Measurements from ENCODE around the gene ICA1.

Gene ICA1

DNA sequence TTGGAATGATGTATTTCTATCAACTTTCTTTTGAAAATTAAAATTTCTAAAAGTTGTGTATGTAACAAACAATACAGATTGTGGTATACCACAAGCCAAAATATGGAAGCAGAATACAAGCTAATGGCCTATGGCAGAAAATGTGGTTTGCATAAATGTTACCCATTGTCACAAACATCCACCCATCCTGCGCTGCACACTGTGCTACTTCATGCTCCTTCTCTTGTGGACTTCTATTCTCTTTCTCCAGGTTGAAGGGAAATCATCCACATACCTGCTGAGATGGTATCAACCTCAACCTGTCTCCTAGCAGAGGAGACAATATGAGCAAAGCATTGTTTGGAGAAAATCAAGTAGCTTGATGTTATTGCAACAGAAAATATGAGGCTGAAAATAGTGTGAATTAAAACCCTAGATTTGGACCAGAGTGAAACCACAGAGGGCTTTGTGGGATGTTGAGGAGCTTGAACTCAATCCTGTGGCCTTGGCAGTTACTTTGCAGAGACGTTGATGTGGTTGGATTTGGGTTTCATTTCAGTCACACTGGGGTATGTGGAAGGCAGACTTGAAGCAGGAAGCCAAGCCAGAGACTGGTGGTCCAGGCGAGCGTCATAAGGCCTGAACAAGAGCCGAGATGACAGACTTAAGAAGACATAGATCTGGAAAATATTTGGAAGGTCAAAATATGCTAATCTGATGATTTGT, 63.8 kb downstream of the ICA1 start:
- no peak for DNase-seq

DNA sequence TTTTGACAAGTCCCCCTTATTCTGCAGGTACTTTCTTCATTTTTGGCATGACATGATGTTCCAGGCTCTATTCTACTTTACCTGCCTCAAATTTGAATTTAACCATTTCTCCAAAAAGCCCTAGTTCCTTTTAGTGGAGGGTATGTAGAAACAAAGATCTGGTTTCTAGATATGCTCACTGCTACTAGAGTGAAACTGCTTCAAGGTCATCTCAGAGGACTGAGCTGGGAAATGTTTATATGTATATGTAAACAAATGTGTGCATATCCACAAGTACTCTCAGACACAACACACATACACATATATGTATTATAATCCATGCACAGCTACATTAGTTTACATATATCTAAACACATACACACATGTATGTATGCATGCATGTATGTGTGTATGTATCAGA, 69.1 kb downstream of the ICA1 start:
- DNase-seq: no peak

DNA sequence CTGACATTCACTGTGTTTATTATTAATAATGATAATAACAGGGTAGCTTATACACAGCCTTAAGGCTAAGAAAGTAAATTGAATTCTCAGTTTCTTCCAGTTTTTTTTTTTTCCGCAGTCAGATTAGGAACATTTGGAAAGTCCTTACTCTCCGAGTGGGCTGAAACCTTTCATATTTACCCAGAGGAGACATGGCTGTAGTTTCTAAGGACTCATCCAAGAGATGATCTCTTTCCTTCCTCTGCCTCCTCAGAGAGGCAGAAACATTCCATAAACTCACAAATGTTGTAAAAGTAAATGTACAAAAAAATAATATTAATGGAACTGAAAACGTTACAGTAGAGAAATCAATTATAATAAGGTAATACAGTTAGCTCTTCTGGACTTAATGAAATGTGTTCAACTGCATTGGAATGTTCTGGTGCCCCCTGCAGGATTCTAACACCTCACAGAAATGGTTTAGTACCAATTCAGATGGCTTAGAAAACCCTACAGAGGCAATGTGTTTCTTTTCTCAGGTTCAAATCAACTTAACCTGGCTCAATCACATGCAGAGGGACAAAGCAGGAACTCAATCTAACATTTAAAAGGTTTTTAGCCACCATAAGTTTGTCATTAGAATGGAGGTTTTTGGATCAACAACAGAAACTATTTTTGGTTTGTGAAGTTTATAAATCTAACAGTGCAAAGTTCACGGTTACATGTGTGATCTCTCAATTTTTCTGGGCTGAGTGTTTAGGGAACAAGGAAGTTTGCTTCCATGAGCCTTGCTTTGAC, 71.7 kb downstream of the ICA1 start:
- peak; percentile 62 to 75 for DNase-seq

DNA sequence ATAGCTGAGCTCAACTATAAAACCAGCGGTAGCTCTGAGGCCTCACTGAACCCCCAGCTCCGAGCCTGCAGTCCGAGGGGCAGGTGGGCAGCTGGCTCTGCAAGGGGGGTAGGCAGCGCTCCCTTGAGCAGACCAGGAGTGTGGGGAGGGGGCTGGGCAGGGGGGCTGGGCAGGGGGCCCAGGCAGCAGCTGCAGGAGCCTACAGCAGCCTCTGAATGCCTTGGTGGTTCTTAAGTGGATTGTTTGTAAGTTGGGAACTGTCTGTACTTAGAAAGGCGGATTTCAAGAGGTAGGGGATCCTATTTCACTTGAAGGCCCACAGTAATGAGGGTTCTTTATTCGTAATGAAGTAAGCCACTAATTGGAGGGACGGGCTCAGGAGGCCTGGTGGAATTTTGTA, 72.3 kb downstream of the ICA1 start:
- DNase-seq: no peak

DNA sequence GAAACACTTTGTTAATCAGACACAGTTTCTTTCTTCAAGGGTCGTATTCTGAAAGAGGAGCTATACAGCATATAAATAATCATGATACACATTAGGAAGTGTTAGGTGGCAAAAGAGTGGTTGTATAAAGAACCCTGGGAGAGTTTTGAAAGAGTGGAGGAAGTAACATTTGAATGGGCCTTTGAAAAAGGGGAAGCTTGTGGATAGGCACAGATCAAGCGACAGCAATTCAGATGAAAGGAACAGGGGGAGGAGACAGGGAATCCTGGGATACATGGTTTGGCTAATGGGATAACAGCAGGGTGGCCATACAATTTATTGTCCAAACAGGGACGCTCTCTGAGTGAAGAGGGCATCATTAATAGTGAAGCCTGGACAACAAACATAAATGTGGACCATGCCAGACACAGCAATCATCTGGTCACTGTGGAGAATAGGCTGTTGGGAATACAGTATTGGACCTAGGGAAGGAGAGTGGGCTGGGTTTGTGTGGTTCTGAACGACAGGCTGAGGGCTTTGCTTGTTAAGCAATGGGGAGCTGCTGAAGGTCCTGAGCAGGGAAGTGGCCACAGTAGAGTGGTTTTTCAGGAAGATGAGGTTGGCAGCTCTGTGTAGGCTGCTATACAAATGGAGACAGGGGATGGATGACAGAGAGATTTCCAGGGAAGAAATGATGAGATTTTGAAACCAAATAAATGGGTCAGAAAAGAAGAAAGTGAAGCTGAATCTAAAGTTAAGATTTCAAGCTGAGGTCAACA, 75.9 kb downstream of the ICA1 start:
- DNase-seq: no peak

DNA sequence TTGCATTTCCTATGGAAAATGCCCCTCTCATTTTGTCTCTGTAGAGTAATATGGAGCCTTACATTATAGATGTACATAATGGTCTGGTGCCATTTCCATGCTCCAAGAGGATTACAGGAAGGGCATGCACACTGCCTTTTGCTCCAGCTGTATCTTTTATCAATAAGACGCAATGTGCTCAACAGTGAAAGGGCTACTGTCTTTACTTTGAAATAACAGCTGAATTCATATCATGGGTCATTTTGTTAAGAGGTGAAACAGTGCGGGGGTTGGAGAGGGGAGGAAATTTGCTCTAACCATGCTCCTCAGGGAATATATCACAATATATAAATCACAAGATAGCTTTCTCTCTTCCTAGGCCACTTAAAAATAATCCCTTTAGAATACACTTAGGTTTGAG, 77.7 kb downstream of the ICA1 start:
- DNase-seq: no peak

DNA sequence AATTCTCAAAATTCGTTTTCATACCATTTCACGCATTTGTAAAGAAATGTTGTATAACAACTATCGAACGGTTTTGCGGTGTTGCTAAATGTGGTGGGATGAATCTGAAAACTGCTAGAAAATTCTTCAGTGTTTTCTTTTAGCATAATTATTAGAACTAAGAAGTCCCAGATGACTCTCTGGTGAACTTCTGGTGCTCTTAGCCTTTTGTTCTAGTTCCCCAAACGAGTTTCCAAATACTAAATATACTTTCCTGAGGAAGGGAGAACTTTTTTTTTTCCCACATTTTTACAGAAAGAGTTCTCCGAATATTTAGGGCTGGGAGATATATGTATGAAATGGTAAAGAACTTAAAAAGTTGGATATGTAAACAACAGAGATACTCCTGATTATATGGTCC, 82.5 kb downstream of the ICA1 start:
- no peak for DNase-seq

DNA sequence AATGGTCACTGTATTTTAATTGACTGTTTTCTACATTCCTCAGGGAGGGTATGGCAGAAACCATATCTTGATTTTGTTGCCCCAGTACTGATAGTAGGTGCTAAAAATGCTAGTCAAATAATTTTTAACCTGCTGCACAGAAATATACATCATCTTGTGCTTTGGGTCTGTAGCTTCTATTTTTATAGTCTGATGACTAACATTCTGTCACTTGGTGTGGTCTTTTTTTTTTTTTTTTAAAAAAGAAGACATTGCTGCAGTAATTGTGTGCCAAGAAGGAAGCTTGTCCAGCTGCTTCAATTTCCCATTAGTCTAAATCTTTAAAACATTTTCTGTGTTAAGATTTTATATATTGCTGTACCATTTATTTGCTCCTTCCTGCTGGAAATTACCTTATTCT, 83.6 kb downstream of the ICA1 start:
- no peak for DNase-seq

DNA sequence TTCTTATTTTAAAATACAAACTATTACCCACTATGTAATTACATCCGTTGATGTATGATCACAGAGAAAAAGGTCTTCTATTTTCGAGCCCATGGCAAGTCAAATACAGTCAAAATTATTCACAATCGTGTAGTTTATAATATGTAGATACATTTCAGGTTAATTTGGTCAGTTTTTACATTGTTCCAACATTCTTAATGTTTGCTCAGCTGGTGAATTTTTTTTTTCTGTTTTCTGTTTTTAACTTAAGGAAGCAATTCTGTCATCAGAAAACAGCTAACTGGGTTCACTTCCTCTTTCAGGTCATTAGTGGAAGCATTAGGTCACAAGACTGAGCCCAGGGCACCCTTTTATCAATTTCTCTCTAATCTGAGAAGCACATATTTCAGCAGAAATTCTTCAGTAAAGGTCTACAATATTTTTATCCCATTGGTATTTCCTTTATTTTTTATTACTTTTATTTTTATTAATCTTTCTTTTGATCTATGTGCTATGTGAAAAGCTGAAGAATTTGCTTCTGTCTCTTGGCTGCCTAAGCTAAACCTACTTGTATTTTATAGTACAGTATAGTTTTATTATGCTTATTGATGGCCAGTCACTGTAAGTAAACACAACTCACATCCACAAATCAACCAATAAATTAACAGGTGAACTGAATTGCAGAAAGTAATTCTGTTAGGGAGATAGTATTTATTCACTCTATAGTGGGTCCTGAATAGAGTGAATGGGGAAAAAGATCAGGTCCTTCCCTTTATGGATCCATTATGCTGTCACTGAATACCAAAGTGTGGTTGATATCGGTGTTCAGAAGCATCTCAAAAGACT, 84.6 kb downstream of the ICA1 start:
- no peak for DNase-seq

DNA sequence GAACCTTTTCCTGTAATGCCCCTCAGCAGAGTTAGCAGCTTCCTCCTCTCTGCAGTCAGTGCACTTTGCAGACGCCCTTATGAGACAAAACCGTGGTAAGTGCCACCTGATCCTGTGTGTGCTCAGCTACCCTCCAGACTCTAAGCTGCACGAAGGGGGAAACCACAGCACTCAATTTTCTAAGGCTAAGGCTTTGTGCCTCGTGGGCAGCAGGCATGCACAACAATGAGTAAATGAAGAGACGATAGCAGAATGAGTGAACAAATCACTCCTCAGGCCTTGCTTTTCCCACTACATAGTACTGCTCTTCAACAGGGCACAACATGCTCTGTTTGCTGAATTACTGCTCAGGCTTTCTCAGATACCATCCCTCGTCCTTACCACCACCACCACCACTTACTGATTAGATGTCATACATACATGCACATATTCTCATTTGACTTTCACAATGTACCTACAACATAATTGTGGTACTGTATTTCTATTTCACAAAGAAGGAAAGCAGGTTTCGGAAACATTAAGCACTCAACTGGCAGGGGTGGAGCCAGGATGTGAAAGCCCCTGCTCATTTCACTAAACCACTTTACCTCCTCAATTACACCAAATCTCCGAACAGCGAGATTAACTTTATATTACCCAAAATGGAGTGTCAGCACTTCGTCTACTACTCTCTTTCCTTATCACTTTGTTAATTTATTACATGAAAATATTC, 85.4 kb downstream of the ICA1 start:
- peak; percentile 43 to 44 for DNase-seq

DNA sequence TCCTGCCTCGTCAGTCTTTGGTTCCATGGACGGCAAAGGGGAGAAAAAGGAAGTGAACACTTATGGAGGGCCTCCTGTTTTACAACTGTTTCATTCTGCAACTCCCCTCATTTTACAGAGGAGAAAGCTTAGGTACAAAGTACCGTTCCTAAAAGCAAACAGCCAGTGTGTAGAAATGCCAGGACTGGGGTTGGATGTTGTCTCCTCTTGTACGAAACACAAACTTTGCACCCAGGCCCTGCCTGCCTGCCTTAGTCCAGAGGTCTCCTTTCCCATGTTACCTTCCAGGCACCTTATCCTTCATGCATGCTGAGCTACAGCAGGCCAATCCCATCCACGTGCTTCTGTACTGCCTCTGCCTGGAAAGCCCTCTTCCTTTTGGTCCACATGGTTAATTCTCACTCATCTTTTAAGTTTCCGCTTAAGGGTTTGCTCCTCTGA, 86.0 kb downstream of the ICA1 start:
- DNase-seq: no peak

DNA sequence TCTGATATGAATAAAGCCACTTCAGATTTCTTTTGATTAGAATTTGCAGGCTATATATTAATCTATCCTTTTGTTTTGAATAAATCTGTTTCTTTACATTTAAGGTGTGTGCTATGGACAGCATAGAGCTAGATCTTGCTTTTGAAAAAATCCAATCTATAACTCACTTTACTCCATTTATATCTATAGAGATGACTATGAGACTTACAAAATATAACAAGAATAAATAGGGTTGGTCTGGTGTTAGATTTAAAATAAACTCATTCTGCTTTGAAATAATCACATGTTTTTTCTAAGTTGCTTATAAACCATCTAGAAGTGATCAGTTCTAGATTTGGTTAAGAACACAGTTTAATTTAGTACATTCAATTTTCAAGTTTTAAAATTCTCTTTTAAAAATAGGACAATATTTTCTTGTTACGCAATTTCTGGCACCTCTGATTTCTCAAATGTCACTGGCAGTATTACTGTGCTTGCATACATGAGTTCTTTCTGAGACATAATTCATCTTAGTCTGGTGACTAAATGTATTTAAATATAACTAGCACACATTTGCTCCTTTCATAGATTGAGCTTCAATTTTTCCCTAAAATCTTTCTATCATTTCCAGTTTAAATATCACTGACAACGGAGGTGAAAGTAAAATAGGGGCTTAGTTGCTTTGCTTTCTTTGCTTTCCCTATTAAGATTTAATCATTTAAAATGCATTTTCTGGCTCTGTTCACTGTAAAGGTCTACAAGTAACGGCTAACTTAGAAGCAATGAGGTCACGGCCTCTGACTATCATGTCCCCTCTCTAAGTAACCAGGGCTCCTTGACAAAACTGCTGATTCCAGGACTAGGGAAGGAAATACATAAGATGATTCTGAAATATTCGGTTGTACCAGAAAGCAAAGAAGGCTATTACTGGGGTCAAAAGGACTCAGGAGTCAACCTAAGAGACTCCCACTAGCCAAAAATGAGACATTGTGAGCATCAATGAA, 89.3 kb downstream of the ICA1 start:
- DNase-seq: no peak

DNA sequence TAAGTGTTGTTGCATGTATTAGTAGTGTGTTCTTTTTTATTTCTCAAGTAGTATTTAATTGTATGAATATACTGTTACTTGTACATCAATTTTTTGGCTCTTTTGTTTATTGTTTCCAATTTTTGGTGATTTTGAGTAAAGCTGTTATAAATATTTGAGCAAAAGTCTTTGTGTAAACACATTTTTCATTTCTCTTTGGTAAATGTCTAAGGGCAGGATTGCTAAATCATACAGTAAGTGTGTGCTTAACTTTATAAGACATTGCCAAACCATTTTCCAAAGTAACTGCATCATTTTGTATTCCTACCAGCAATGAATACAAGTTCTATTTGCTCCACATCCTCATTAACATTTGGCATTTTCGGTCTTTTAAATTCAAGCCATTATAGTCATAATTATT, 92.8 kb downstream of the ICA1 start:
- no peak for DNase-seq

DNA sequence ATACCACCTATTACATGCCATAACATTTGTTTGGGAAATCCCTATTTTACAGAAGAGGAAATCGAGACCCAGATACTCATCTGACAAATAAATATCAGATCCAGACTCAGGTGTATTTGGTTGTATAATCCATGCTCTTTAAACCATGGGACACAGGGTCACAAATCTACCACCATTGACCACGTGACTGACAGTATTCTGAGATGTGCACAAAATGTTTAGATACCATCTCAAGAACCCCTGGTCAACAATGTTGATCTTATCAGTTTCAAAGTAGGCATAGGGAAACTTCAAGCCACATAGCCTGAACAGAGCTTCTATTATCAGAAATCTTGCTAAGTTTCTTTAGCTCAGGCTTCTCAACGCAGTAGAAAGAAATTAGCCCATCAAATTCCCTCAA, 93.6 kb downstream of the ICA1 start:
- no peak for DNase-seq

DNA sequence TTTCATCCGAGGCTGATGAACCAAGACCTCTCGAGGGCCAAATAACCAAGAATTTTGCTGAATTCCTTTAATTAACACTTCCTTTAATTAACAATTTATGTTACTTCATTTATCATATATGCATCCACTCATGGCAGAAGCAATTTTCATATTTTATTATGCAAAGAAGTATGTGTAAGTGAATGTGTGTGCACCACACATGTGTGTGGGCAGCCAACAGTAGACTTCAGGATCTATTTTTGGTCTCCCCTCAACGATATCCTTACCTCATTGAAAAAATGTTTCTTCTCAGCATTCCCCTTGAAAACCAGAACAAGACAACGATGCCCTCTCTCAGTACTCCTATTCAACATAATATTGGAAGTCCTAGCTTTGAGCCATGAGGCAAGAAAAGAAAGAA, 96.8 kb downstream of the ICA1 start:
- no peak for DNase-seq

DNA sequence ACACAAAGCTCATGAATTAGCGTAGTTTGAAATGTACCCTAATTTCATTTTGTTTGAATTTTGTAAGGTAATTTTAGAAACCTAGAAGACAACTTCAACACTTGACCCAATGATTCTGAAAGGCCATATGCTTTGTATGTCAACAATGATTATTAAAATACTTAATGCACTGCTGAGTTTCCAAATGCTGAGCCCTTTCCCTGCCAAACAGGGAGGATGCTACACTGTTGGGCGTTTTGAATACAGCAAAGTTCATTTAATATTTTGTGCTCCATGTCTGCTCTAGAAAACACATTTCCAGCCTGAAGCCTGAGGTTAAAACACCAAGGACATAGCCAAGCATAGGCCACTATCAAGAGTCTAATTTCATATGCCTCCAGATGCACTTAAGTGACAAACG, 99.8 kb downstream of the ICA1 start:
- no peak for DNase-seq

DNA sequence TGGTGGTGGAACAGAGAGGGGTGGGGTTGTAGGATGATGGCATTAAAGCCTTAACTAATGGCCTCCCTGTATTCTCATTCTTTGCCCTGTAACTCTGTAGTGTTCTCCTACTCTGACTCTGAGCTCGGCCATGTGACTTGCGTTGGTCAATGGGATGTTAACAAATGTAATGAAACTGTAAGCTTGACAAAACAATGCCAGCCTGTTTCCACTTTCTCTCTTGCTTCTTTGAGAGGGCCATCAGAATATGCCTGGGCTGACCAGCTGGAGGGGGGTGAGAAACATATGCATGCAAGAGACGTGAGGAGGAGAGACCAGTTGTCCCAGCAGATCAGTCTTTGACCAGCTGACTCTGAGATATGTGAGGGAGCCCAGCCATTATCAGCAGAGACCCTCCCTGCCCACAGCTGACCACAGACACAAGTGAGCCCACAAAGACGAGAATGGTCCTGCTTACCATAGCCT, 100.6 kb downstream of the ICA1 start:
- DNase-seq: no peak

DNA sequence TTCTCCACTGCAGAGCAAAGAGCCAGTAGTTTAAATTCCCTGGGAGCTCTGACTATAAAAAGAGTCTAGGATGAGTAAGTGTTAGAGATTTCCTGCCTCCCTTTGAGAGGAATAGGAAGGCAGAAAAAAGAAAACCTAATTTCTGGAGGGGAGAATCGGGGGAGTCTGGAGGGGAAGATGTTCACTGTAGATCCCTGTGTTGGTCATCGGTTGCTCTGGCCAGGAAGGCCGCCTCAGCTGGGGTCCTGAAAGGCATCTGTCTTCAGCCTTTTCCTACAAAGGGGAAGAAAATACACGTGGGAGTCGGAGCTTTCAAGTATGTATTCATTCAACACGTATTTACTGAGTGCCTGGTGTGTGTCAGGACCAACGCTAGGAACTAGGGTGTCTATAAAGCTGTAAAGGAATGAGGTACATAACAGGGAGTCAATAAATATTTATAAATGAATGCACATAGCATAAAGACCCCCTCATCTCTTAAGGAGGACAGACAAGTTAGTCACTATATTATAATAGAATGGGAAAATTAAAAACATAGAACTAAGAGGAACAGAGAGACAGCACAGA, 101.1 kb downstream of the ICA1 start:
- no peak for DNase-seq

DNA sequence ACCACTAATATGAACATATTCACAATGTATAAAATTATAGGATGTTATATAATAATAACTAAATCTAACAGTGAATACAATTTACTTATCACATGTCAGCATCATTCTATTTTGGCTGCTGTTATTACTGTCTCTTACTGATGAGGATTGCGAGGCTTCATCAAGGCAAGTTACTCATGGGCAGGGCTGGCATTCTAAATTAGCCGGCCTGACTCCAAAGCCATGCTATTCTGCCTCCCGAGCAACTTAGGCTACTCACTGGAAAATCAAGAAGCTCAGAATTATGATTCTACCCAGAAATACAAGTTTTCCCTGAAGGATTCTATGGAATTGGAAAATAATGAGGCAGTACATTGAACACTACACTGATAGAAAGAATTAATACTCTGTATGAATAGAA, 101.7 kb downstream of the ICA1 start:
- DNase-seq: no peak

DNA sequence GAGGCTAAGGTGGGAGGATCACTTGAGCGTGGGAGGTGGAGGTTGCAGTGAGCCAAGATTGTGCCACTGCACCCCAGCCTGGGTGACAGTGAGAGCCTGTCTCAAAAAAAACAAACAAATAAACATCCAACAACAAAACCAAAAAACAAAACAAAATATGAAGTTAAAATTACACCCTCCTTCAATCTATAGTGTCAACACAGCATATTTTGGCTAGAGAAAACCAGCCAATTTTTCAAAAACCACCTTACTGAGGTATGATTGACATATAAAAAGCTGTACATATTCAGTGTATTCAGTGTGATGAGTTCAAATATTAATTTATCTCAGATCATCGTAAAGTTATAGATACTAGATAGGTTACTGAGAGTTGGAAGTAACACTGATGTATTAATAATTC, 102.4 kb downstream of the ICA1 start:
- no peak for DNase-seq

DNA sequence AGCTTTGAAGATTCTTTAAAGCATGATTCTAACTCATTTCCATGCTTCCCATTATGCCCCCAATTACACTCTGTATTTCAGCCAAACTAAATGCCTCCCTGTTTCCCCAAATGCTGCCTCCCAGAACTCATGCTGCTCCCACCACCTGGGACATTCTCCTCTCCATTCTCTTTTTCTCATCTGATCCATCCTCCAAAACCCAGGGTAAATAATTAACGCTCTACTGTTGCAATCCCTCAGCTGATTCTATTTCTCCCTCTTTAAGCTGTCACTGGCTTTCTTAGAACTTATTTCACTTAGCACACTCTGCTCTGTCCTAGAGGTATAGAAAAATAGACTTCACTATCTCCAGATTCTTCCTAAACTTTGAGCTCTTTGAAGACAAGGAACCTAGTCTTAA, 104.7 kb downstream of the ICA1 start:
- no peak for DNase-seq
